KG1 (cell line): Measurements from ENCODE around the gene IRGQ.

ENCODE experiments used
- DNase-seq: peaks from one replicate; lab custom pipeline; 2025; lab: John Stamatoyannopoulos, UW

The IRGQ gene

DNA sequence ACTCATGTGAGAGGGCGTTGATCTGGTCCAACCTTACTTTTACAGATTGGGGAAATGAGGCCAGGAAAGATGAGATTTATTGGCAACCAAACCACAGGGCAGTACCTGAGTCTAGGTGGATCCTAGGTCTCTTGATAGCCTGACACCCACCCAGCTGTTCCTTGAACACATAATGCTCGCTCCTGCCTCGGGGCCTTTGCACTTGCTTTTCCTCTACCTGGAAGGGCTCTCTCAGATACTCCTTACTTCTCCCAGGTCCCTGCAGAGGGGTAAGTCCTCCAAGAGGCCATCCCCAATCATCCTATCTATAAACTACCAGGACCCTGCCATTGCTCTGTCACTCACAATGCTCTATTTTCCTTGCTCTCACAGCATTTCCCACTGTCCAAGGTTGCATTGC lies 55.6 kb downstream of the IRGQ start:
- DNase-seq: no peak

DNA sequence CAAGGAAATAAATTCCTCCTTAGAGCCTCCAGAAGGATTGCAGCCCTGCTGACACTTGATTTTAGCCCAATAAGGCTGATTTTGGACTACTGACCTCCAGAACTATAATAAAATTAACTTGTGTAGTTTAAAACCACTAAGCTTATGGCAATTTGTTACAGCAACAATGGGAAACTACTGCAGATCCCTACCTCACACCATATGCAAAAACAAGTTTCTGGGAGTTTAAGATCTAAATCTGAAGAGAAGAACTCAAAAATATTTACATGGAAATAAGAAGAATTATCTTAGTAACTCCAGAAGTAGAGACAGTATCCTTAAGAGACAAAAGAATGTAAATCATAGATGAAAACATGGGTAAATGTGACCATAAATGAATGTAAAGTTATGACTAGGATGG lies 57.0 kb downstream of the IRGQ start:
- DNase-seq: no peak

DNA sequence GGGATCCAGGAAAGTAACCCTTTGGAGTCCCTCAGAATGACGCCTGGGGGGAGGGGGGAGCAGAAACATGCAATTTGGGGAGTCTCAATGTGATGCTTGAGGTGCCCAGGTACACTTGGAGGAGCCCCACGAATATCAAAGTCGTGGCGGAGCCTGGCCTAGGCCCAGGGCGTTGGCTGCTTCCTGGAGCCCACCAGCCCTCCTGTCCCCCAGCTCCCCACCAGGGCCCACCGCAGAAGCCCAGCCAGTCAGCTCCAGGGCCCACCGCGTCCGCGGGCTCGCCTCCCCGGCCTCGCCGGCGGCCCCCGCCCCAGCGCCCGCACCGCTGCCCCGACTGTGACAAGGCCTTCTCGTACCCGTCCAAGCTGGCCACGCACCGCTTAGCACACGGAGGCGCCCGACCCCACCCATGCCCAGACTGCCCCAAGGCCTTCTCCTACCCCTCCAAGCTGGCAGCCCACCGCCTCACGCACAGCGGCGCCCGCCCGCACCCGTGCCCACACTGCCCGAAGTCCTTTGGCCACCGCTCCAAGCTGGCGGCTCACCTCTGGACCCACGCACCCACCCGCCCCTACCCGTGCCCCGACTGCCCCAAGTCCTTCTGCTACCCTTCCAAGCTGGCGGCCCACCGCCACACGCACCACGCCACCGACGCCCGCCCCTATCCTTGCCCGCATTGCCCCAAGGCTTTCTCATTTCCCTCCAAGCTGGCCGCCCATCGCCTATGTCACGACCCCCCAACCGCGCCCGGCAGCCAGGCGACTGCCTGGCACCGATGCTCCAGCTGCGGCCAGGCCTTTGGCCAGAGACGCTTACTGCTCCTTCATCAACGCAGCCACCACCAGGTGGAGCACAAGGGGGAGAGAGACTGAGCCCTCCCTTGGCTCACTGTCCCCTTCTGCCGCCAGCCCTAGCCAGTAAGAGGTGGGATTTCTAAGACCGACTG lies 60.8 kb downstream of the IRGQ start:
- no peak for DNase-seq
